Loucy (cell line): ENCODE measurements around the gene GATA3.

ENCODE experiments used
- H2AFZ ChIP-seq: fragments of 200-600 bp; sonication (generic); 2 replicates; pipeline ENCODE4 v1.6.0; 2016; ENCODE audit warnings: antibody characterized with exemption, mild to moderate bottlenecking, low read length, moderate library complexity
- H3F3A ChIP-seq: fragments of 200-600 bp; 2 replicates; pipeline ENCODE4 v1.6.0; 2016; ENCODE audit warnings: antibody characterized with exemption, low read depth, mild to moderate bottlenecking
- H3K27me3 ChIP-seq: fragments of 200-600 bp; sonication (generic); 2 replicates; pipeline ENCODE4 v1.6.1; 2014; ENCODE audit warnings: low read length, mild to moderate bottlenecking; ENCODE audit not compliant: insufficient read depth, poor library complexity, severe bottlenecking
- H3K36me3 ChIP-seq: fragments of 200-600 bp; sonication (generic); 2 replicates; pipeline ENCODE4 v1.6.1; 2016; ENCODE audit warnings: low read length; ENCODE audit not compliant: insufficient read depth
- H3K4me1 ChIP-seq: fragments of 200-600 bp; sonication (generic); 2 replicates; pipeline ENCODE4 v1.5.1; 2014; ENCODE audit warnings: low read length, mild to moderate bottlenecking; ENCODE audit not compliant: insufficient read depth, poor library complexity, severe bottlenecking
- H3K4me2 ChIP-seq: fragments of 200-600 bp; sonication (generic); 2 replicates; pipeline ENCODE4 v1.6.0; 2014; ENCODE audit warnings: antibody characterized with exemption, low read length, low read depth, mild to moderate bottlenecking; ENCODE audit not compliant: poor library complexity, severe bottlenecking
- H3K4me3 ChIP-seq: fragments of 200-600 bp; sonication (generic); 2 replicates; pipeline ENCODE4 v1.5.1; 2014; ENCODE audit warnings: low read length, mild to moderate bottlenecking, mixed read lengths; ENCODE audit not compliant: poor library complexity, severe bottlenecking
- H3K79me2 ChIP-seq: fragments of 200-600 bp; sonication (generic); 2 replicates; pipeline ENCODE4 v1.6.1; 2014; ENCODE audit warnings: low read length; ENCODE audit not compliant: insufficient read depth
- H3K9ac ChIP-seq: fragments of 200-600 bp; sonication (generic); 2 replicates; pipeline ENCODE4 v1.6.0; 2014; ENCODE audit warnings: mild to moderate bottlenecking, low read depth, low read length, moderate library complexity; ENCODE audit not compliant: poor library complexity, severe bottlenecking
- H3K9me2 ChIP-seq: fragments of 200-600 bp; sonication (generic); replicated peaks from 2 replicates; pipeline ENCODE4 v1.6.1; 2016; ENCODE audit warnings: low read depth, low read length, mixed read lengths
- H3K9me3 ChIP-seq: fragments of 200-600 bp; sonication (generic); 2 replicates; pipeline ENCODE4 v1.6.1; 2014; ENCODE audit warnings: mild to moderate bottlenecking, antibody characterized with exemption, low read length, low read depth; ENCODE audit not compliant: insufficient read depth
- H4K20me1 ChIP-seq: fragments of 200-600 bp; sonication (generic); 2 replicates; pipeline ENCODE4 v1.6.0; 2014; ENCODE audit warnings: antibody characterized with exemption, low read length, mild to moderate bottlenecking; ENCODE audit not compliant: insufficient read depth, poor library complexity, severe bottlenecking
- CTCF ChIP-seq: fragments of 200-600 bp; sonication (generic); conservative IDR thresholded peaks from 2 replicates; pipeline ENCODE4 v1.5.1; 2014; ENCODE audit warnings: mild to moderate bottlenecking, antibody characterized with exemption, low read length
- EZH2phosphoT487 ChIP-seq: fragments of 200-600 bp; IDR thresholded peaks from 2 replicates; pipeline ENCODE4 v1.6.1; 2018; ENCODE audit warnings: antibody characterized with exemption, mild to moderate bottlenecking, moderate library complexity, borderline replicate concordance

The GATA3 gene

GRCh38 chr10:8017277-8017676 is 37.2 kb upstream of the GATA3 start:
- Histone ChIP-seq H3K9ac (no peak overlapping the region), H3K27me3 (no peaks in the 10 kb centered on the region), H3K4me3 (no peak overlapping the region), H4K20me1 (no peaks in the 10 kb centered on the region), H3K79me2 (no peaks in the 10 kb centered on the region), H3F3A (no peaks in the 10 kb centered on the region), H3K9me2 (no peaks in the 10 kb centered on the region), H3K4me1 (no peaks in the 10 kb centered on the region), H3K9me3 (no peaks in the 10 kb centered on the region), H3K36me3 (peaks cover 17% of the 10 kb centered on the region), H3K4me2 (no peak overlapping the region), H2AFZ (no peak overlapping the region)
- TF ChIP-seq CTCF (no peak), EZH2phosphoT487 (no peak)

- no peak for TF ChIP-seq EZH2phosphoT487
- TF ChIP-seq CTCF: no peak
- H3K4me2 ChIP-seq: no peak overlapping the region
- no peaks in the 10 kb centered on the region for H3K9me3 ChIP-seq
- H3K4me1 ChIP-seq: no peaks in the 10 kb centered on the region
- H3K27me3 ChIP-seq: no peaks in the 10 kb centered on the region
- no peak overlapping the region for H2AFZ ChIP-seq
- H3K9ac ChIP-seq: no peak overlapping the region
- H3F3A ChIP-seq: no peaks in the 10 kb centered on the region
- H4K20me1 ChIP-seq: no peaks in the 10 kb centered on the region
- H3K79me2 ChIP-seq: no peaks in the 10 kb centered on the region
- H3K4me3 ChIP-seq: no peak overlapping the region
- H3K36me3 ChIP-seq: no peaks in the 10 kb centered on the region
- no peaks in the 10 kb centered on the region for H3K9me2 ChIP-seq
These were observed 31.2 kb upstream of the GATA3 start for GRCh38 chr10:8023321-8023720.

- no peaks in the 10 kb centered on the region for H4K20me1 ChIP-seq
- H3K4me2 ChIP-seq: no peak overlapping the region
- no peaks in the 10 kb centered on the region for H3K9me3 ChIP-seq
- no peak for TF ChIP-seq EZH2phosphoT487
- TF ChIP-seq CTCF: no peak
- H3K4me1 ChIP-seq: no peaks in the 10 kb centered on the region
- H3K9me2 ChIP-seq: no peaks in the 10 kb centered on the region
- no peak overlapping the region for H3K4me3 ChIP-seq
- no peaks in the 10 kb centered on the region for H3F3A ChIP-seq
- H3K27me3 ChIP-seq: no peaks in the 10 kb centered on the region
- no peak overlapping the region for H3K9ac ChIP-seq
- H3K36me3 ChIP-seq: no peaks in the 10 kb centered on the region
- no peaks in the 10 kb centered on the region for H3K79me2 ChIP-seq
- no peak overlapping the region for H2AFZ ChIP-seq
These were observed 30.6 kb upstream of the GATA3 start for GRCh38 chr10:8023851-8024250.
